Measurements from ENCODE around the gene SPON2.

SPON2 gene

DNA sequence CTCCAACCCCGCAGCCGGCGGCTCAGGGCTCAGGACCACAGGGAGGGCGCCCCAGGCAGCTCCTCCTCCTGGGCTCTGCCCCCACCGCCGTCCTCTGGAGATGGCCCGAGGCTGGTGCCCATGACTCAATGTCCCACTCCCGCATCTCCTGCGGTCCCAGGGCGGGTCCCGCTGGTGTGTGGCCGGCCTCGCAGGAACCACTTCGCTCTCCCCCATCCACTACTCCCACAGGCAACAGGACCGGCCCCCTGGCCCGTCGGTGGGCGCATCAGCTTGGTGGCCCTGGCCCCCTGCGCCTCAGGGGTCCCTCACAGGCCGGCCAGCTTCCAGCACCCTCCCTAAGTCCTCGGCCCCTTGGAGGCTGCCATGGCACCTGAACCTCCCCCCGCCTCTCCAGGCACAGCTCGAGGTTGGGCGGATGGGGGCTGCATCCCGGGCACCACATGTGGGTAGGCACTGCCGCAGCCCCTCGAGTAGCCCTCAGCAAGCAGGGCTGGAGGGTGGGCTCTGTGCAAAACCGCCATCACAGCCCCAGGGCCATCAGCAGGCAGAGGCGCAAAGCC is 22.8 kb upstream of the SPON2 start:
- no peak for DNase-seq (ENCODE audit: low read depth in 3 of 3)

DNA sequence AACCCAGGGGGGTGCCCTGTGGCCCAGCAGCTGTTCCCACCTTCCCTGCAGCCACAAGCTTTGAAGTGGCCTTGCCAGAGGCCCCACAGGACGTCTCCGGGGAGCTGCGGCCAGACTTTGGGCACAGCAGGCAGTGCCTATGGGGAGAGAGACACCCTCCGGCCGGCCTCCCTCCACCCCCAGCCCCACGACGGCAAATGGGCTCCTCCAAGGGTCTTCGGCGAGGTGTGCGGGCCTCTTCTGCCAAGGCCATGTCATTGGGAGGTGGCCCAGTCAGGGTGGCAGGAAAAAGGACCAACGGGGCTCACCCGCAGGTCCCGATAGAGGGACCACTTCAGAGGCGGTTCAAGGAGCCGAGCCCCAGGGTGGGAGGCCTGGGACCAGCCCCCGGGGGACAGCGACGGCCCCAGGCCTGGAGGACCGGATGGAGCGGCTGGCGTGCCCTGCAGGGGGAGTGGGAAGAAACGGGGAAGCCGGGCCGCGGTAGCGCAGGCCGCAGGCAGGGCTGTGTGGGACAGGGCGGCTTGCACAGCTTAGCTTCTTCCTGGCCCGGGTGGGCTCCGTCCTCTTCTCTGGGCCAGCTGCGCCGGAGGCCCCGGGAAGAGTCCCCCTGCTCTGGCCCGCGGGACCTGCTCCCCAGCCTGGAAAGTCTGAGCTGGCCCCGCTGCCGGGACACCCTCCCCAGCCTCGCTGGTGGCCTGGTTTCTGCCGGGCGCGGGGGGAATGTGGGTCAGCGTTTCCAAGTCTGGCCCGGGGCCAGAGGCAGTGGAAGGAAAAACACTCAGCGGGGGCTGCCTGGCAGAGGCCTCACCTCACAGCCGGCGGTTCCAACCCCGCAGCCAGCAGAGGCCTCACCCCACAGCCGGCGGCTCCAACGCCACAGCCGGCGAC is 21.9 kb upstream of the SPON2 start:
- no peak for DNase-seq (ENCODE audit: low read depth in 3 of 3)

DNA sequence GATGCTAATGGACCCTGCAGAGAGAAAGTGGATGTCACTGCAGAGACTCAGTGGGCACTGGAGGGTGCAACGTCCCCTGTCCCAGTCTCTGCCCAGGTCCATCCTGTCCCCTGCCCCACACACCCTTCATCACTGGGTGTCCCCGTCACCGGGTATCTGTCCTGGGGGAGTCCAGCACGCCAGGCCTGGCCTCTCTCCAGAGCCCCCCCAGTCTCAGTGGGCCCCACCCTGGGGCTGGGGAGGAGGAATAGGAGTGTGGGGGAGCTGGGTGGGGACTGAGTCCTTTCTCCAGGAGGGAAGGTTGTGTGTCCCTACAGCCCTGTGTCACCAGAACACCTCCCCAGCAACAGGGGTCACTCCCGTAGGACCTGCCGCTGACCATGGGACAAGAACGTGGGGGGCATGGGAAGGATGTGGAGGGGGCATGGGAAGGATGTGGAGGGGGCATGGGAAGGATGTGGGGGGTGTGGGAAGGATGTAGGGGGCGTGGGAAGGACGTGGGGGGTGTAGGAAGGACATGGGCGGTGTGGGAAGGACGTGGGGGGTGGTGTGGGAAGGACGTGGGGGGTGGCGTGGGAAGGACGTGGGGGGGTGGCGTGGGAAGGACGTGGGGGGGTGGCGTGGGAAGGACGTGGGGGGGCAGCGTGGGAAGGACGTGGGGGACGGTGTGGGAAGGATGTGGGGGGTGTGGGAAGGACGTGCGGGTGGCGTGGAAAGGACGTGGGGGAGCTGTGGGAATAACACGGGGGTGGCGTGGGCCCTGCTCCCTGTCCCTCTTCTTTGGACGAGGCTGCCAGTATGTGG is 21.0 kb upstream of the SPON2 start:
- no peak for DNase-seq (ENCODE audit: low read depth in 3 of 3)

DNA sequence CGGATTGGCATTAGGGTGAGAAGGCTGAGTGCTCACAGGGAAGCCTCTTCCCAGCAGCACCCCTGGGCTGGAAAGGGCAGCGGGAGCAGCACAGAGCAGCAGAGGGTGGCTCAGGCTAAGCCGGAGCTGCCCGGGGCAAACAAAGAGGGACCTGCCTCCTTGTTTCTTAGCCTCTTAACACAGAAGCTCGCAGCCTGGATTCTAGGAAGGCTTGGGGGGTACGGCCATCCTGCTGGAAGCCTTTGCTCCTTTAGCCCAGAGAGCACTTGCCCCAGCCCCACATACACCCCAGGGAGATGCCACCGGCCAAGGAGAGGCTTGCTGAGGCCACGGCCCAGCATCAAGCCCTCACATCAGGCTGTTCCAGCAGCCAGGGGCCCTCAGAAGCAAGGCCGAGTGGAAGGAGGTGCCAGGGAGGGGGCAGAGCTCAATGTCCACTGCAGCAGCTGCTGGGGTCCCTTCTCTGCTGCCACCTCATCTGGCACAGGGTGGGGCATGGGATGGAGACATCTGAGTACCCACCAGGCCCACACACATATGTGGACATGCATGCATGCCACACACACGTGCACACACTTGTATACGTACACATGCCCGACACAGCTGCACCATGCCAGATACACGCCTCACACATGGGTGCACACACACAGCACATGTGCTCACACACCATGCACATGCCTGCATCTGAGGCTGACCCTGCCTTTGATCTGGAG is 20.3 kb upstream of the SPON2 start:
- DNase-seq (ENCODE audit: low read depth in 3 of 3) = no peak

DNA sequence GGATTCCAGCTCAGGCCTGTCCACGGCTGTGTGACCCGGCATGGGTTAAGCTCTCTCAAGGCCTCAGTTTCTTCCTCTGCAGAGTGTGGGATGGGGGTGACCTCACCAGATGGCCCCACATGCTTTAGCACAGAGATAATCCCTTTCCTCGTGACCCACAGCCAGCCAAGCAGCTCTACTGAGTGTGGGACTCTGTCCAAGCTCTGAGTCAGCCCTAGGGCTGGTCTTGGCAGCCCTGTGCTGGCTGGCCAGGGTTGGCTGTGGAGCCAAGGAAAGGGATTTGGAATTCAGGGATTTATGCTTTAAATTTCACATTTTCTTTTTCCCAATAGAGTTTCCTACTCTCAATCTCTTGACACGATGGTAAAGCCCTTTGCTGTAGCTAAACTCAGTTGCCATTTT is 19.7 kb upstream of the SPON2 start:
- DNase-seq (ENCODE audit: low read depth in 3 of 3) = no peak

DNA sequence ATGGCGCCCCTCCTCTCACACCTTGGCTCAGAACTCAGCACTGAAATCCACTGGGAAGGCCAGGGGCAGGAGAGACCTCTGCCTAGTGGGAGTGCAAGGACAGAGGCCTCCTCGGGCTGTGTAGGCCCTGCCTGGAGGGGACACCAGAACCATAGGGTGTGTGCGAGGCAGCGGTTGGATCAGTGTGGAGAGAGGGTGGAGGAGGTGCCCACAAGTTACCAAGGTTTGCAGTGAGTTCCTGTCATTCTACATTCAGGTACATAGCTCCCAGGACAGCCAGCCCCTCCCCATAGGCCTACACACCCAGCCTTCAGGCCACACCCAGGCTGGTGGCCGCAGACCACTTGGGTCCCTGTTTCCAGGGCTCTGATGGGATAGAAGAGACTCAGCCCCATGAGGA is 19.2 kb upstream of the SPON2 start:
- no peak for DNase-seq (ENCODE audit: low read depth in 3 of 3)

DNA sequence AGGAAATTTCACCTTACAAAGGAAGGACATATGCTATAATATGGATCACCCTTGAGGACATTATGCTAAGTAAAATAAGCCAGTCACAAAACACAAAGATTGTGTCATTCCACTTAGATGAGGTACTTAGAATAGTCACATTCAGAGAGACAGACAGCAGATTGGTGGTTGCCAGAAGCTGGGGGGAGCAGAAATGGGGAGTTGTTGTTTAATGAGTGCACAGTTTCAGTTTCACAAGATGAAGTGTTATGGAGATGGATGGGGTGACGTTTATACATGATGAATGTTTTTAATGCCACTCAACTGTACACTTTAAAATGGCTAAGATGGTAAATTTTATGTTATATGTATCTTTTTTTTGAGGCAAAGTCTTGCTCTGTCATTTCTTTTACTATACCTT is 14.8 kb upstream of the SPON2 start:
- DNase-seq (ENCODE audit: low read depth in 3 of 3) = no peak

DNA sequence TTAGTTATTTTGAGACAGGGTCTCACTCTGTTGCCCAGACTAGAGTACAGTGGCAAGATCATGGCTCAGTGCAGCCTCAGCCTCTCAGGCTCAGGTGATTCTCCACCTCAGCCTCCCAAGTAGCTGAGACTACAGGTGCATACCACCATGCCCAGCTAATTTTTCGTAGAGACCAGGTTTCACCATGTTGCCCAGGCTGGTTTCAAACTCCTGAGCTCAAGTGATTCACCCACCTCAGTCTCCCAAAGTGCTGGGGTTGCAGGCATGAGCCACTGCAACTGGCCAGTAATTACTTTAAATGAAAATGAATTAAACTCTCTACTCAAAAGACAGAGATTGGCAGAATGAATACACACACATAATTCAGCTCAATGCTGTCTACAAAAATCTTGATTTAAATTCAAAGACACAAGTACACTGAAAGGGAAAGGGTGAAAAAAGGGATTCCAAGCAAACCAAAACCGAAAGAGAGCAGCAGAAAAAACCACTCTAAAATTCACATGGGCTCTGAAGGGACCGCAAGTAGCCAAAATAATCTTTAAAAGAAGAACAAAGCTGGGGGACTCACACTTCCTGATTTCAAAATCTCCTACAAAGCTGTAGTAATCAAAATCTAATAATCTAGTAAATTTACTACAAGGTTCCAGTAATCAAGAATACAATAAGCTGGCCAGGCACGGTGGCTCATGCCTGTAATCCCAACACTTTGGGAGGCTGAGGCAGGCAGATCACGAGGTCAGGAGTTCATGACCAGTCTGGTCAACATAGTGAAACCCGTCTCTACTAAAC is 11.8 kb upstream of the SPON2 start:
- DNase-seq (ENCODE audit: low read depth in 3 of 3) = no peak

DNA sequence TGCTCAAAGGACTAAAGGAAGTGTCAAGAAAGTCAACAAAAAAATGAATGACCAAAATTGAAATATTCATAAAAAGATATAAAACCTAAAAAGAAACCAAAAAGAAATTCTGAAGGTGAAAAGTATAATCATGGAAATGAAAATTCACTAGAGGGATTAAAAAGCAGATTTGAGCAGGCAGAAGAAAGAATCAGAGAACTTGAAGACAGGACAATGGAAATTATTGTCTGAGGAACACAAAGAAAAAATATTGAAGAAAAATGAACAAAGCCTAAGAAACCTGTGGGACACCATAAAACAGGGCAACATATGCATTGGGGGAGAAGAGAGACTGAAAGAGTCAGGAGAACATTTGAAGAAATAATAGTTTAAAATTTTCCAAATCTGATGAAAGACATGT is 9.9 kb upstream of the SPON2 start:
- DNase-seq (ENCODE audit: low read depth in 3 of 3) = no peak

DNA sequence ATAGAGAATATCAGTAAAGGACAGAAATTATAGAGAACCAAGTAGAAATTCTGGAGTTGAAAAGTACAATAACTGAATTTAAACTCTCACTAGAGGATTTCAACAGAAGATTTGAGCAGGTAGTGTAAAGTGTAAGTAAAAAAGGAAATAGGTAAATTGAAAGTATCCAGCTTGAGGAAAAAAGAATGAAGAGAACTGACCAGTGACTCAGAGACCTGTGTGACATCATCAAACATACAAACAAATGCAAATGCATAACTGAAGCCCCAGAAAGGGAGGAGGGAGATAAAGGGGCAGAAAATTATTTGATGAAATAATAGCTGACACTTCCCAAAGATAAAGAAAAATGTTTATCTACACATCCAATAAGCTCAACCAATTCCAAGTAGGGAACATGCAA is 8.3 kb upstream of the SPON2 start:
- no peak for DNase-seq (ENCODE audit: low read depth in 3 of 3)

DNA sequence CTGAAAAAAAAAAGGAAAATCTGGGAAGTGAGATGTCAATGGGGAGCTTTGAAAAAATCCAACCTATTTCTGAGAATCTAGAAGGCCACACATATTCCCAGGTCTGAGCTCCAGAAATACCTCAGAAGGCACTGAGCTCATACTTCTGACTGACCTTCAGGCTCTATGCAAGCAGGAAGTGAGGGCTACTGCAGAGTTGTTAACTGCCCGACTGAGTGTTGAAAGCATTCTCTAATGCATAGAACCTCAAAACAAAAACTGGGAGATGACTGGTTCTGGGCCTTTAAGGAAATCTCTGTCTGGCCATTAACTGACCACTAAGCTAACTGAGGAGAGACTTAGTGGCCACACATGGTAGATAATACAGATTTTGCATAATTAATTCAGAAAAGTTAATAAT is 7.6 kb upstream of the SPON2 start:
- no peak for DNase-seq (ENCODE audit: low read depth in 3 of 3)

DNA sequence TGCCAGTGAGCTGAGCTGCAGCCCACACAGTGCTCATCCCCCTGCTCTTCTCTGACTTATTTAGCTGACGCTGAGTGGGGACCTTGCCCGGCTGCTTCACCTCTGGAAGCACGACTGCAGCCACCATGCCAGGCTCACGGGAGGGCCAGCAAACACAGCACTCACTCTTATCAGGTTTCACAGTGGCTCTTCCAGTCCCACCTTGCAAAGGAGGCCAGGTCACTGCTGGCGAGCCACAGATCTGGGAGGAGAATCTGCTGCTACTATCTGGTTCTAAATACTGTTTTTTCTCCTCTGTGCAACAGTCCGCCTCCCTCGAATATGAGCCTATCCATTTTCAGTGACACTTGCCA is 6.7 kb upstream of the SPON2 start:
- DNase-seq (ENCODE audit: low read depth in 3 of 3) = no peak

DNA sequence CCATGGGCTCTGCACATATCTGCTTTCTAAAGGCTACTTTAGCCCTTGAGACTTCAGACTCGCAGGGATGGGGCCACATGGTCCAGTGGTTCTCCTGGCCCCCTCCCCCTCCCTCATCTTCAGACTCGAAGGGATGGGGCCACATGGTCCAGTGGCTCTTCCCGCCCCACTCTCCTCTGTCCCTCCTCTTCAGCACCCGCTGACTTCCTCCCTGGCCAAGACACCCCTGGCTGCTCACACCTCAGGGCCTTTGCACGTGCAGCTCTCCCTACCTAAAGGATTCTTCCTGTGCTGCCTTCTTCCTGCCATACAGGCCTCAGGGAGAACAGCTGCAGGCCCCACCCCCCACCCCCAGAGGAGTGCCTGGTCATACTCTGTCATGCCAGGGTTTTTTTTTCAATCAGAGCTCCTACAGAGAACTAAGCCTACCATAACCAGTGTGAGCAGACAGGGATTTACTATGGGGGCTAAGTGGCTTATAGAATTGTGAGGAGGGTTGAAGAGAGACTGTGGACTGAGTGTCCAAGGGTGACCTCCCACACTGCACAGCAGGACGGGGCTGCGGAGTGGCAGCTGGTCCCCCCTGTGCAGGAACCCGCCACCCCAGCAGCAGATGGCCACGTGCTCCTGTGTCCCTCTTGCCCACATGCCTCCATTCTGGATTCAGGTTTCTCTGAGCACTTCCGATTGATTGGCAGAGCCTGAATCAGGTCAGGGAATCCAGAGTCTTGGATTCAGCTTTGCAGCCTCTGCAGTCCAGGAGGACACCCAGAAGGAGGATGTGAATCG is 6.1 kb upstream of the SPON2 start:
- DNase-seq (ENCODE audit: low read depth in 3 of 3) = no peak

DNA sequence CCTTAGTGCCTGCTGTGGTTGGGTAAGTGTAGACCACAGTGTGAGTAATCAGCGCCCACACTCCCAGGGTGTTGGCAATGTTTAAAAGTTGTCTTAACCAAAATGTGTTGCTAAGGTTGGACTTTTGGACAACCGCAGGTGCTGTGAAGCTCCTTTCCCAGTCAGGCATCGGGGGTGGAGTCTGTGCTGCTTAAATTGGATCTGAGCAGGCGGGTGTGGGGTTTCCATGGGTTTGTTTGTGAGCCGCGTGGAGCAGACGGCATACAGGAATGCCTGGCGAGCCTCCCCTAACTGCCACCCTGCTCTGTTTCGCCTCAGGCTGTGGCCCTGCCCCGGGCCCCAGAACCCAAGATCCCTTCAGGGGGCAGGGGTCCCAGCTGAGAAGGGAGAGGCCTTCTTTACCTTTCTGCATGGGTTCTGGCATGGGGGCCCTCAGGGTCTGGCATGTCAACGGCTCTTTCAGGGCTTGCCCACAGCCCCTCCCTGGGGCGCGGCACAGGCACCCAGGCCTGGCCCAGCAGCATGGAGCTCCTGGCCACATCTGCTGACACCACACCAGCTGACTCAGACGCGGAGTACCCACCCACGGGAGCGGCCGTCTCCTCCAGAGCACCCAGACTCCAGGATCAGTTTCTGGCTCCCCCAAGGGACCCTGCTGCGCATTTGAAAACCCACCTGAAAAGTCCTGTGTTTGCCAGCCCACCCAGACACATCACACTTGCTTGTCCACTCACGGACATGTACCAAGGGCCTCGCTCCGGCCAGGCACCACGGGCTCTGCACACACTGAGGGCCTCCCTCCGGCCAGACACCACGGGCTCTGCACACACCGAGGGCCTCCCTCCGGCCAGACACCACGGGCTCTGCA is 5.1 kb upstream of the SPON2 start:
- DNase-seq (ENCODE audit: low read depth in 3 of 3) = no peak

DNA sequence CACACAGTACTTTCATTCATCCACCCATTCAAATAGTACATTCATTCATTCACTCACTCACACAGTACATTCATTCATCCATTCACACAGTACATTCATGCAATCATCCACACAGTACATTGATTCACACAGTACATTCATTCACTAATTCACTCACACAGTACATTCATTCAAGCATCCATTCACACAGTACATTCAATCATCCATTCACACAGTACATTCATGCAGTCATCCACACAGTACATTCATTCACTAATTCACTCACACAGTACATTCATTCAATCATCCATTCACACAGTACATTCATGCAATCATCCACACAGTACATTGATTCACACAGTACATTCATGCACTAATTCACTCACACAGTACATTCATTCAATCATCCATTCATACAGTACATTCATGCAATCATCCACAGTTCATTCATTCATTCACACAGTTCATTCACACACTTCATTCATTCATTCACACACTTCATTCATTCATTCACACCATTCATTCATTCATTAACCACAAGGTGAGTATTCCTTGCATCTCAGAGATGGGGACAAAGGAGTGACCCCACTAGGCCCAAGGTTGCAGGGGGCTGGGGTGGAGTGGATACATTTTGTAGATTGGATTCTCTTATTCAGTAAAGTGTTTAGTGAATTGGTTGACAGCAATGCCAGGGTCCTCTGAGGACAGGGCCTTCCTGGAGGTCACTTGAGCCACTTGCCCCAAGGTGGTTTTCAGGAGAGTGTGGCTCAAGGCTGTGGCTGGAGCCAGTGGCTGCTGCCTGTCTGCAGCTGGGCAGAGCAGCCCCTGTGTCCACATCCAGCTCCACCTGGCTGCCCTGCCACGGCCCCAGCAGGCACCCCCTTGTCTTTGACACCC is 4.3 kb upstream of the SPON2 start:
- no peak for DNase-seq (ENCODE audit: low read depth in 3 of 3)

DNA sequence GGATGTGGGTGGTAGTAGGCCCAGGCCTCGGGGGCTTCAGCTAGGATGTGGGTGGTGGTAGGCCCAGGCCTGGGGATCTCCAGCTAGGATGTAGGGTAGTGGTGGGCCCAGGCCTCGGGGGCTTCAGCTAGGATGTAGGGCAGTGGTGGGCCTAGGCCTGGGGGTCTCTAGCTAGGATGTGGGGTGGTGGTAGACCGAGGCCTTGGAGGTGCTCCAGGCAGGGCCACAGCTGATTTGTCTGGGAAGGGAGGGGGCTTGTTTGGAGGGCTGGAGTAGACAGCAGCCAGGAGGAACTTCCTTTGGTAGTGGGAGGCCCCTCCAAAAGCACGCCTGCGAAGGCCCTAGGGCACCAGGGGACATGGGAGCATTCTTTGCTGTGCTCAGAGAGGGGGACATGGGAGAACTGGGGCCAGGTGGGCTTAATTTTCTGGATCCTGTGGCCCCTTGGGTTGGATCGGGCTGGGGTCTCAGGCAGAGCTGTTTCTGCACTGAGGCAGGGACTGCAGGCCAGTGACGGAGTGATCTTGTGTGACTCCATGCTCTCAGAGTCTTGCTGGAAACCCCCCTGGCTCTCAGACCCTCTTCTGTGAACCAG is 3.3 kb upstream of the SPON2 start:
- DNase-seq (ENCODE audit: low read depth in 3 of 3) = no peak

DNA sequence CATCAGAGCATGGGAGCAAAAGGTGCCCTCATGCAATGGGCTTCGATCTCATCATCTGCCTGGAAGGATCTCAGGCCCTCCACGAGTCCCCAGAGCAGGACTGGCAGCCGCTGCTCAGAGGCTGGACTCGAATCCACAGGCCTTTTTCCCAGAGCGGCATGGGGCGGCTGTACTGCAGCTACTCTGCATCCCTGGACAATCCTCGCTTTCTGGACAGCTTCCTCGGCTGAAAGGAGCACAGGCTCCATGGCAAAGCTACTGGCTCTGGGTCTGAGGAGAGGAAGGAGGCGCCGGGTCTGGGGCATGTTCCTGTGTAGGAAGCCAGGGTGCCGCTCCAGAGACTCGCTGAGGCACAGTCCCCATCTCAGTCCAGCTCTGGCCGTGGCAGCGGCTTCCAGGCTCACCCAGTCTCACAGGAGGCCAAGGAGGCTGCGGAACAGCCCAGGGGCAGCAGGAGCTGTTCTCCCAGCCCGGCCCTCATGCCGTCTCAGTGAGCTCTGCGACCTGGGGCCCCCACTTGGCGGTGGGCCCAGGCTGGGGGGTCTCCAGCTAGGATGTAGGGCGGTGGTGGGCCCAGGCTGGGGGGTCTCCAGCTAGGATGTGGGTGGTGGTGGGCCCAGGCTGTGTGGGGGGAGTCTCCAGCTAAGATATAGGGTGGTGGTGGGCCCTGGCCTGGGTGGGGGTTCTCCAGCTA is 2.7 kb upstream of the SPON2 start:
- DNase-seq (ENCODE audit: low read depth in 3 of 3) = no peak

All from stimulated activated CD4-positive, alpha-beta T cell treated with anti-CD3 and anti-CD28 coated beads, TNF-alpha, amount 100 ng/mL, for 24 hours (primary cell).